ENCODE measurements around the gene PTGIR.

The PTGIR gene

GRCh38 chr19:46605356-46605821 lies 19.5 kb downstream of the PTGIR start:
- FAIRE-seq (no peak), DNase-seq (ENCODE audit: insufficient read length, low spot score) (no peak)
- no peak for TF ChIP-seq CTCF (IDR thresholded peaks at IDR 0.05; ENCODE audit: insufficient read depth, missing control alignments)

GRCh38 chr19:46604781-46605355 lies 20.0 kb downstream of the PTGIR start:
- FAIRE-seq: no peak
- TF ChIP-seq CTCF (IDR thresholded peaks at IDR 0.05; ENCODE audit: insufficient read depth, missing control alignments): no peak
- DNase-seq (ENCODE audit: insufficient read length, low spot score): no peak

GRCh38 chr19:46603752-46604231 lies 21.1 kb downstream of the PTGIR start:
- FAIRE-seq (no peak), DNase-seq (ENCODE audit: insufficient read length, low spot score) (no peak)
- TF ChIP-seq CTCF (IDR thresholded peaks at IDR 0.05; ENCODE audit: insufficient read depth, missing control alignments): no peak

- DNase-seq (ENCODE audit: insufficient read length, low spot score) (no peak), FAIRE-seq (no peak)
- no peak for TF ChIP-seq CTCF (IDR thresholded peaks at IDR 0.05; ENCODE audit: insufficient read depth, missing control alignments)
These were observed 21.7 kb downstream of the PTGIR start for GRCh38 chr19:46603195-46603637.

- FAIRE-seq: no peak
- TF ChIP-seq CTCF (IDR thresholded peaks at IDR 0.05; ENCODE audit: insufficient read depth, missing control alignments): no peak
- DNase-seq (ENCODE audit: insufficient read length, low spot score): no peak
These were observed 22.3 kb downstream of the PTGIR start for GRCh38 chr19:46602392-46603194.

- no peak for FAIRE-seq
- DNase-seq (ENCODE audit: insufficient read length, low spot score): no peak
- TF ChIP-seq CTCF (IDR thresholded peaks at IDR 0.05; ENCODE audit: insufficient read depth, missing control alignments): no peak
These were observed 23.3 kb downstream of the PTGIR start, which contains the start of gene CALM3 for GRCh38 chr19:46601318-46602224. TSS of gene CALM3 (plus strand) at chr19:46601330. CDS start at chr19:46601435, 105 bp downstream.

Data from D721Med (cell line).